Measurements from ENCODE around the gene JAK2.

GRCh38 chr9:5013374-5013773, 28.3 kb downstream of the JAK2 start:
- TF ChIP-seq POLR2AphosphoS5 (IDR thresholded peaks at IDR 0.05) (peak in 1 of 3 donors; percentile 69), CTCF (IDR thresholded peaks at IDR 0.05) (no peak), POLR2A (IDR thresholded peaks at IDR 0.05) (no peak)
